IMR-90 (cell line): ENCODE results near the gene NPC1. TPM values are rescaled to one million over a fixed set of nuclear protein-coding genes. Genes with fewer than 3 reads are reported as not detected.

Source experiments
- ATAC-seq: fragments of 200-7000 bp; cut with Tn5 transposase; 2 replicates; pipeline ENCODE4 v1.9.1; 2020; ENCODE audit warnings: low read depth, mild to moderate bottlenecking, moderate library complexity
- BruUV-seq: library from RNA; stranded (reverse); fragments of 400-500 nt; replicated peaks from 2 replicates; lab custom pipeline; 2021; lab: Mats Ljungman, UMichigan
- CTCF ChIA-PET: fragments of 300-600 bp; formaldehyde crosslinking; extraction: SDS; loops from one replicate; lab custom pipeline; 2021; ENCODE audit warnings: antibody characterized with exemption; lab: Yijun Ruan, JAX
- POLR2A ChIA-PET: fragments of 300-600 bp; sonication (Branson Sonifier 250); formaldehyde crosslinking; loops from one replicate; lab custom pipeline; 2022; ENCODE audit warnings: antibody characterized with exemption; ENCODE audit not compliant: unreplicated experiment; lab: Charles Lee
- DNase-seq: peaks from one replicate; pipeline ENCODE4 v3.0.0; 2013
- H2AFZ ChIP-seq: replicated peaks from 2 replicates; pipeline ENCODE3; 2013; ENCODE audit warnings: low read length, mild to moderate bottlenecking; ENCODE audit not compliant: poor library complexity
- H2AK5ac ChIP-seq: 2 replicates; pipeline ENCODE4 v1.6.1; 2013; ENCODE audit warnings: low read depth, low read length, inconsistent platforms
- H2AK9ac ChIP-seq: replicated peaks from 2 replicates; pipeline ENCODE3; 2013; ENCODE audit warnings: mild to moderate bottlenecking, low read depth, low read length, moderate library complexity; ENCODE audit not compliant: poor library complexity
- H2BK120ac ChIP-seq: 2 replicates; pipeline ENCODE4 v1.6.1; 2013; ENCODE audit warnings: low read depth, low read length, inconsistent platforms
- H2BK15ac ChIP-seq: 3 replicates; pipeline ENCODE4 v1.6.1; 2013; ENCODE audit warnings: low read depth, low read length, inconsistent platforms
- H2BK20ac ChIP-seq: 2 replicates; pipeline ENCODE4 v1.6.1; 2013; ENCODE audit warnings: low read depth, mild to moderate bottlenecking, inconsistent platforms, low read length, moderate library complexity
- H2BK5ac ChIP-seq: 2 replicates; pipeline ENCODE4 v1.6.1; 2013; ENCODE audit warnings: mild to moderate bottlenecking, low read depth, low read length, inconsistent platforms; ENCODE audit not compliant: poor library complexity, severe bottlenecking
- H3K14ac ChIP-seq: replicated peaks from 2 replicates; pipeline ENCODE4 v1.6.1; 2013; ENCODE audit warnings: low read depth, low read length, inconsistent platforms
- H3K18ac ChIP-seq: 2 replicates; pipeline ENCODE4 v1.6.1; 2013; ENCODE audit warnings: low read depth, low read length, control low read depth
- H3K23ac ChIP-seq: 2 replicates; pipeline ENCODE4 v1.6.1; 2013; ENCODE audit warnings: low read depth, low read length, inconsistent platforms
- H3K27ac ChIP-seq: 2 replicates; pipeline ENCODE4 v1.5.1; 2013; ENCODE audit warnings: mild to moderate bottlenecking, control low read depth, low read length; ENCODE audit not compliant: insufficient read depth
- H3K27me3 ChIP-seq: 2 replicates; pipeline ENCODE4 v1.6.1; 2013; ENCODE audit warnings: low read length; ENCODE audit not compliant: control insufficient read depth, insufficient read depth
- H3K36me3 ChIP-seq: 2 replicates; pipeline ENCODE4 v1.6.1; 2013; ENCODE audit warnings: low read length, mixed read lengths; ENCODE audit not compliant: control insufficient read depth, insufficient read depth
- H3K4ac ChIP-seq: 2 replicates; pipeline ENCODE4 v1.6.1; 2013; ENCODE audit warnings: low read depth, low read length, inconsistent platforms
- H3K4me1 ChIP-seq: 2 replicates; pipeline ENCODE4 v1.6.1; 2013; ENCODE audit warnings: low read length, mixed read lengths; ENCODE audit not compliant: control insufficient read depth, insufficient read depth
- H3K4me2 ChIP-seq: 2 replicates; pipeline ENCODE4 v1.6.1; 2013; ENCODE audit warnings: low read depth, mild to moderate bottlenecking, control low read depth, low read length, moderate library complexity
- H3K4me3 ChIP-seq: 2 replicates; pipeline ENCODE4 v1.5.1; 2013; ENCODE audit warnings: low read depth, mild to moderate bottlenecking, control low read depth, low read length, moderate library complexity; ENCODE audit not compliant: insufficient read depth
- H3K56ac ChIP-seq: 2 replicates; pipeline ENCODE4 v1.6.1; 2013; ENCODE audit warnings: low read length, inconsistent platforms; ENCODE audit not compliant: insufficient read depth; ENCODE audit errors: extremely low read depth
- H3K79me1 ChIP-seq, 2 experiments: 2 replicates each; pipeline ENCODE4 v1.6.1; 2013; ENCODE audit warnings: low read length in 2 of 2, inconsistent platforms in 1 of 2, low read depth in 1 of 2
- H3K9ac ChIP-seq: 2 replicates; pipeline ENCODE4 v1.6.1; 2013; ENCODE audit warnings: low read depth, low read length, control low read depth
- H3K9me1 ChIP-seq: 2 replicates; pipeline ENCODE4 v1.6.1; 2013; ENCODE audit warnings: low read length, inconsistent platforms; ENCODE audit not compliant: insufficient read depth
- H3K9me3 ChIP-seq: 2 replicates; pipeline ENCODE4 v1.6.1; 2013; ENCODE audit warnings: low read length; ENCODE audit not compliant: control insufficient read depth, insufficient read depth
- H4K20me1 ChIP-seq: 2 replicates; pipeline ENCODE4 v1.6.1; 2013; ENCODE audit warnings: low read length, inconsistent platforms; ENCODE audit not compliant: insufficient read depth
- H4K5ac ChIP-seq: 2 replicates; pipeline ENCODE4 v1.6.1; 2013; ENCODE audit warnings: mild to moderate bottlenecking, low read depth, low read length, control low read depth
- H4K8ac ChIP-seq, 2 experiments: 2 replicates each; pipeline ENCODE4 v1.6.1; 2013; ENCODE audit warnings: low read depth in 2 of 2, low read length in 2 of 2, control low read depth in 1 of 2, inconsistent platforms in 1 of 2
- H4K91ac ChIP-seq: 2 replicates; pipeline ENCODE4 v1.6.1; 2013; ENCODE audit warnings: low read depth, low read length, inconsistent platforms; ENCODE audit not compliant: insufficient read depth
- CEBPB ChIP-seq: IDR thresholded peaks from 2 replicates; pipeline ENCODE4 v1.6.1; 2012; ENCODE audit warnings: low read depth, low read length, improper control_type of control experiment
- CHD1 ChIP-seq: IDR thresholded peaks from 2 replicates; pipeline ENCODE4 v1.6.1; 2012; ENCODE audit warnings: low read depth, low read length, improper control_type of control experiment
- RAD21 ChIP-seq: IDR thresholded peaks from 2 replicates; pipeline ENCODE4 v1.6.1; 2012; ENCODE audit warnings: low read length, improper control_type of control experiment
- SMC3 ChIP-seq: fragments of 150-350 bp; IDR thresholded peaks from 2 replicates; pipeline ENCODE4 v1.6.1; 2016; ENCODE audit warnings: low read depth, mild to moderate bottlenecking, antibody characterized with exemption, low read length, moderate library complexity
- WGBS, 2 experiments: methylation state at CpG; one replicate each; pipeline versions ENCODE4 v1.1.5 to v1.1.7; 2013; ENCODE audit warnings: missing lambda C conversion rate in 2 of 2; ENCODE audit not compliant: insufficient read length in 1 of 2; ENCODE audit errors: extremely low coverage in 2 of 2; 5-methylcytosine and 5-hydroxymethylcytosine counted together
- dilution Hi-C: fragments of 300-500 bp; cut with HindIII; formaldehyde crosslinking; loops from one replicate; pipeline ENCODE4 v1.14.3; 2018; ENCODE audit warnings: low sequenced_read_pairs; ENCODE audit not compliant: unreplicated experiment
- in situ Hi-C: fragments of 300-500 bp; cut with MboI; formaldehyde crosslinking; loops from 3 replicates; pipeline ENCODE4 v1.14.3; 2019; ENCODE audit warnings: low sequenced_read_pairs, inconsistent platforms, mixed read lengths
- intact Hi-C: fragments of 100-400 bp; cut with micrococcal nuclease; formaldehyde crosslinking; loops from 2 replicates; pipeline ENCODE4 v1.10.0; 2022
- polyA plus RNA-seq, 3 experiments: library from polyadenylated mRNA; depleted of rRNA; stranded (reverse); fragments of >200 nt; gene quantifications; 2 replicates each; pipeline ENCODE4 v1.2.3, GENCODE V29; 2012; ENCODE audit warnings: low replicate concordance in 1 of 3
- total RNA-seq: library from RNA; depleted of rRNA; stranded (reverse); fragments of >200 nt; gene quantifications from 2 replicates; pipeline ENCODE4 v1.2.3, GENCODE V29; 2012
- TF ChIP-seq, protein P1 (sequence below): fragments of 150-350 bp; IDR thresholded peaks from 2 replicates; pipeline ENCODE4 v1.6.1; 2016; ENCODE audit warnings: low read depth, mild to moderate bottlenecking, low read length, moderate library complexity, borderline replicate concordance
- TF ChIP-seq, protein P2 (sequence below): fragments of 150-350 bp; IDR thresholded peaks from 2 replicates; pipeline ENCODE4 v1.6.1; 2017; ENCODE audit warnings: mild to moderate bottlenecking, antibody characterized with exemption, low read length, low read depth

NPC1 gene
- total and polyA plus RNA-seq, 2 of the 4 experiments (the other 2 are of a cell fraction) = 7.5 to 7.9 TPM

DNA sequence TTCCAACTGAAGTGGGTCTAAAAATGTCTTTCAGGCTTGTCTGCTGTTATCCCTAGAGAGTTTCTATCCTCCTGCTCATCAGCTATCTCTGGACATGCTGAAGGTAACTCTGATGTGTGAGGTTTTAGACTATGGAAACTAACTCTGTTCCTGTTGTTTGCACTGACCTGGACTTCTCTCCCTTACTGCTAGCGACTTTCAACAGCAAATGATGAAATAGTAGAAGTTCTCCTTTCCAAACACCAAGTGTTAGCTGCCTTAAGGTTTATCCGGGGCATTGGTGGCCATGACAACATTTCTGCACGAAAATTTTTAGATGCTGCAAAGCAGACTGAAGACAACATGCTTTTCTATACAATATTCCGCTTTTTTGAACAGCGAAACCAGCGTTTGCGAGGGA is 56.1 kb downstream of the NPC1 start:
- Histone ChIP-seq H2BK15ac (no peak overlapping the region), H4K8ac (no peak overlapping the region), H3K18ac (no peak overlapping the region), H2BK5ac (no peak overlapping the region), H4K20me1 (peaks cover 10% of the 10 kb centered on the region; the same call in 1 of the 2 replicates), H2BK20ac (no peak overlapping the region; the same call in 1 of the 2 replicates), H3K4me3 (no peak overlapping the region), H3K79me1 (peaks cover 0 to 18% of the 10 kb centered on the region in 2 experiments; a peak in 2 of 4 replicates), H4K91ac (no peak overlapping the region), H2AK9ac (no peak overlapping the region), H3K56ac (no peak overlapping the region), H2AFZ (no peak overlapping the region), H3K4me1 (peaks cover 2% of the 10 kb centered on the region; the same call in 1 of the 2 replicates), H3K27me3 (no peaks in the 10 kb centered on the region), H2BK120ac (no peak overlapping the region), H2AK5ac (no peak overlapping the region), H3K4ac (no peak overlapping the region), H3K9ac (no peak overlapping the region), H3K36me3 (peaks cover 74% of the 10 kb centered on the region), H3K9me3 (no peaks in the 10 kb centered on the region), H4K5ac (no peak overlapping the region), H3K9me1 (peaks cover 13% of the 10 kb centered on the region), H3K4me2 (no peak overlapping the region), H3K14ac (no peak overlapping the region), H3K27ac (no peak overlapping the region), H3K23ac (no peak overlapping the region)
- TF ChIP-seq, protein P1, sequence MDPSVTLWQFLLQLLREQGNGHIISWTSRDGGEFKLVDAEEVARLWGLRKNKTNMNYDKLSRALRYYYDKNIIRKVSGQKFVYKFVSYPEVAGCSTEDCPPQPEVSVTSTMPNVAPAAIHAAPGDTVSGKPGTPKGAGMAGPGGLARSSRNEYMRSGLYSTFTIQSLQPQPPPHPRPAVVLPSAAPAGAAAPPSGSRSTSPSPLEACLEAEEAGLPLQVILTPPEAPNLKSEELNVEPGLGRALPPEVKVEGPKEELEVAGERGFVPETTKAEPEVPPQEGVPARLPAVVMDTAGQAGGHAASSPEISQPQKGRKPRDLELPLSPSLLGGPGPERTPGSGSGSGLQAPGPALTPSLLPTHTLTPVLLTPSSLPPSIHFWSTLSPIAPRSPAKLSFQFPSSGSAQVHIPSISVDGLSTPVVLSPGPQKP = no peak
- TF ChIP-seq, protein P2, sequence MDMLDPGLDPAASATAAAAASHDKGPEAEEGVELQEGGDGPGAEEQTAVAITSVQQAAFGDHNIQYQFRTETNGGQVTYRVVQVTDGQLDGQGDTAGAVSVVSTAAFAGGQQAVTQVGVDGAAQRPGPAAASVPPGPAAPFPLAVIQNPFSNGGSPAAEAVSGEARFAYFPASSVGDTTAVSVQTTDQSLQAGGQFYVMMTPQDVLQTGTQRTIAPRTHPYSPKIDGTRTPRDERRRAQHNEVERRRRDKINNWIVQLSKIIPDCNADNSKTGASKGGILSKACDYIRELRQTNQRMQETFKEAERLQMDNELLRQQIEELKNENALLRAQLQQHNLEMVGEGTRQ = no peak
- no peak for TF ChIP-seq CEBPB
- TF ChIP-seq CHD1 = no peak
- TF ChIP-seq RAD21 = no peak
- no peak for TF ChIP-seq SMC3
- ATAC-seq (no peak), DNase-seq (no peak)
- in situ Hi-C loops (no loop called here), dilution Hi-C loops (no loop called here), intact Hi-C loops (no loop called here)
- POLR2A ChIA-PET = no interaction called here
- BruUV-seq = no TSS peak
- CTCF ChIA-PET = no interaction called here
- no CpG with 5 or more reads among the region's 7 CpGs for WGBS, 2 experiments
